HepG2 (cell line): ENCODE results near the gene MAP1LC3B. TPM values are rescaled to one million over a fixed set of nuclear protein-coding genes. Genes with fewer than 3 reads are reported as not detected.

Experiments
- ATAC-seq: fragments of 200-7000 bp; cut with Tn5 transposase; 3 replicates; pipeline ENCODE4 v1.9.1; 2020; ENCODE audit warnings: mild to moderate bottlenecking, moderate library complexity
- BruUV-seq: library from RNA; stranded (reverse); fragments of 400-500 nt; replicated peaks from 2 replicates; lab custom pipeline; 2021; lab: Mats Ljungman, UMichigan
- CTCF ChIA-PET: fragments of 300-600 bp; formaldehyde crosslinking; extraction: SDS; loops from one replicate; lab custom pipeline; 2021; ENCODE audit warnings: low total read pairs, inconsistent platforms, low intra/inter-chr PET ratio; lab: Yijun Ruan, JAX
- POLR2A ChIA-PET: fragments of 350-600 bp; sonication (Branson Sonifier 250); formaldehyde crosslinking; loops from one replicate; lab custom pipeline; 2020; ENCODE audit warnings: antibody characterized with exemption, inconsistent platforms; lab: Yijun Ruan, JAX
- DNase-seq: peaks from one replicate; pipeline ENCODE4 v3.0.0-alpha.2; 2015; ENCODE audit warnings: low spot score
- FAIRE-seq: peaks from 3 replicates; lab custom pipeline; 2011; peaks lifted over from hg19 to GRCh38; lab: Jason Lieb, UNC
- H2AFZ ChIP-seq: one replicate; pipeline ENCODE4 v1.6.1; 2011; ENCODE audit warnings: low read length, inconsistent platforms
- H3K27ac ChIP-seq: fragments of 300-600 bp; 3 replicates; pipeline ENCODE4 v1.8.0; 2011; ENCODE audit warnings: mixed run types, mild to moderate bottlenecking, mixed read lengths, low read length, inconsistent platforms; ENCODE audit not compliant: insufficient read depth; ENCODE audit errors: extremely low read length
- H3K27me3 ChIP-seq, 2 experiments: fragments of 200-600 bp in 1 of 2; 2 replicates in 1 of 2; 3 replicates in 1 of 2; pipeline versions ENCODE4 v1.6.0 to v1.8.0; 2011; ENCODE audit warnings: low read length in 2 of 2, mild to moderate bottlenecking in 2 of 2, moderate library complexity in 2 of 2, inconsistent platforms in 1 of 2; ENCODE audit not compliant: insufficient read depth in 2 of 2, control insufficient read depth in 1 of 2
- H3K36me3 ChIP-seq, 2 experiments: fragments of 200-600 bp in 1 of 2; replicated peaks in 1 of 2; 2 replicates in 1 of 2; 3 replicates in 1 of 2; pipeline versions ENCODE4 v1.5.1 to v1.8.0; 2011; ENCODE audit warnings: low read length in 2 of 2, inconsistent platforms in 1 of 2; ENCODE audit not compliant: insufficient read depth in 2 of 2, control insufficient read depth in 1 of 2
- H3K4me1 ChIP-seq: 2 replicates; pipeline ENCODE4 v1.5.1; 2012; ENCODE audit warnings: low read length, inconsistent platforms; ENCODE audit not compliant: insufficient read depth
- H3K4me2 ChIP-seq: 2 replicates; pipeline ENCODE4 v1.6.0; 2011; ENCODE audit warnings: low read depth, low read length, inconsistent platforms
- H3K4me3 ChIP-seq, 3 experiments: fragments of 200-600 bp in 1 of 3; sonication (generic), shearing (Covaris generic) in 1 of 3; replicated peaks in 1 of 3; 2 replicates each; pipeline ENCODE4 v1.5.1; 2011 to 2016; ENCODE audit warnings: low read length in 3 of 3, inconsistent platforms in 2 of 3, low read depth in 2 of 3, mild to moderate bottlenecking in 2 of 3, control low read depth in 1 of 3, mixed read lengths in 1 of 3; ENCODE audit not compliant: insufficient read depth in 1 of 3
- H3K79me2 ChIP-seq: one replicate; pipeline ENCODE4 v1.6.1; 2011; ENCODE audit warnings: low read length, inconsistent platforms; ENCODE audit not compliant: insufficient read depth
- H3K9ac ChIP-seq: 2 replicates; pipeline ENCODE4 v1.6.0; 2011; ENCODE audit warnings: mild to moderate bottlenecking, low read depth, low read length, inconsistent platforms; ENCODE audit not compliant: insufficient read depth
- H3K9me3 ChIP-seq: 2 replicates; pipeline ENCODE4 v1.5.1; 2012; ENCODE audit warnings: mild to moderate bottlenecking, low read length
- H4K20me1 ChIP-seq: 2 replicates; pipeline ENCODE4 v1.6.0; 2011; ENCODE audit warnings: inconsistent platforms, mild to moderate bottlenecking, low read length, moderate library complexity; ENCODE audit not compliant: insufficient read depth
- GABPB1 ChIP-seq: IDR thresholded peaks from 2 replicates; pipeline ENCODE4 v1.6.1; 2016; ENCODE audit warnings: mild to moderate bottlenecking, missing genetic modification reagents, moderate library complexity, missing compliant biosample characterization
- NPAS2 ChIP-seq: sonication (generic); formaldehyde crosslinking; IDR thresholded peaks from 2 replicates; pipeline ENCODE4 v1.8.0; 2022; ENCODE audit warnings: mild to moderate bottlenecking, missing genetic modification reagents, borderline replicate concordance
- ZNF605 ChIP-seq: sonication (generic); formaldehyde crosslinking; IDR thresholded peaks from 2 replicates; pipeline ENCODE4 v1.8.0; 2022; ENCODE audit warnings: mild to moderate bottlenecking, missing genetic modification reagents
- WGBS: methylation state at CpG from one replicate; pipeline ENCODE4 v1.1.6; 2017; ENCODE audit warnings: low lambda C conversion rate; 5-methylcytosine and 5-hydroxymethylcytosine counted together
- in situ Hi-C: cut with HindIII; loops from 2 replicates; pipeline ENCODE4 v1.10.0; 2017; ENCODE audit warnings: low pct_unique_long_range_greater_than_20kb; ENCODE audit not compliant: extremely low pct_ligation_motif_present
- intact Hi-C: fragments of 100-400 bp; cut with micrococcal nuclease; formaldehyde crosslinking; loops from one replicate; pipeline ENCODE4 v1.10.0; 2022; ENCODE audit not compliant: unreplicated experiment
- polyA plus RNA-seq, 8 experiments: library from polyadenylated mRNA; depleted of rRNA in 3 of 8; stranded (reverse) in 7 of 8; unstranded in 1 of 8; fragments of >200 nt; fragmentation: Illumina TruSeq in 4 of 8; extraction: Trizol in 4 of 8; gene quantifications; 2 replicates each; pipeline versions ENCODE4 v1.2.1 to v1.2.3, GENCODE V29; 2011 to 2016; ENCODE audit warnings: low read depth in 4 of 8, missing spikeins in 1 of 8, mixed read lengths in 1 of 8; ENCODE audit not compliant: insufficient read depth in 1 of 8
- total RNA-seq, 5 experiments: library from RNA; depleted of rRNA; stranded (reverse); fragments of >200 nt; fragmentation: Illumina TruSeq; extraction: Trizol; gene quantifications; 2 replicates each; pipeline ENCODE4 v1.2.3, GENCODE V29; 2016; ENCODE audit warnings: low read depth in 1 of 5
- TF ChIP-seq, protein P1 (sequence below): sonication (generic); formaldehyde crosslinking; IDR thresholded peaks from 2 replicates; pipeline ENCODE4 v1.9.0; 2021; ENCODE audit warnings: mild to moderate bottlenecking, missing genetic modification reagents

The MAP1LC3B gene
- total and polyA plus RNA-seq, 2 of the 13 experiments (the other 11 are each of a cell fraction or from before 2014, with no cell fraction given), result 15.7 to 37.4 TPM

DNA sequence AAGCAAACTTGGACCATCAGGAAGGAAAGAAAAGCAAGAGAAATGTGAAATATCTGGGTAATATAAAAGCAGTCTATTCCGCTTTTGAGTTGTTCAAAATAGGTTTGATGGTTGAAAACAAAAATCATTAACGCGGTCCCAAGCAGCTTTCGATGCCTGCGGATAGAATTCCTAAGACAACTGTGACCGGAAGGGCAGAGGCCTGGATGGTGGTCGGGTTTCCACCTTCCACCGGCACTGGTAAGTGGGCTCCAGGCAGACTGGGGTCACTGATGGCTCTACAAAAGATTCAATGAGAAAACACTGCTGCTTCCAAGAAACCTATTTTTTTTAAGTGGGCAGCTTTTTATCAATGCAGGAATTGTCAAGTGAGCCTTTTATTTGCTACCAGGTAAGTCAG lies 50.9 kb downstream of the MAP1LC3B start (continued):
- TF ChIP-seq, protein P1, sequence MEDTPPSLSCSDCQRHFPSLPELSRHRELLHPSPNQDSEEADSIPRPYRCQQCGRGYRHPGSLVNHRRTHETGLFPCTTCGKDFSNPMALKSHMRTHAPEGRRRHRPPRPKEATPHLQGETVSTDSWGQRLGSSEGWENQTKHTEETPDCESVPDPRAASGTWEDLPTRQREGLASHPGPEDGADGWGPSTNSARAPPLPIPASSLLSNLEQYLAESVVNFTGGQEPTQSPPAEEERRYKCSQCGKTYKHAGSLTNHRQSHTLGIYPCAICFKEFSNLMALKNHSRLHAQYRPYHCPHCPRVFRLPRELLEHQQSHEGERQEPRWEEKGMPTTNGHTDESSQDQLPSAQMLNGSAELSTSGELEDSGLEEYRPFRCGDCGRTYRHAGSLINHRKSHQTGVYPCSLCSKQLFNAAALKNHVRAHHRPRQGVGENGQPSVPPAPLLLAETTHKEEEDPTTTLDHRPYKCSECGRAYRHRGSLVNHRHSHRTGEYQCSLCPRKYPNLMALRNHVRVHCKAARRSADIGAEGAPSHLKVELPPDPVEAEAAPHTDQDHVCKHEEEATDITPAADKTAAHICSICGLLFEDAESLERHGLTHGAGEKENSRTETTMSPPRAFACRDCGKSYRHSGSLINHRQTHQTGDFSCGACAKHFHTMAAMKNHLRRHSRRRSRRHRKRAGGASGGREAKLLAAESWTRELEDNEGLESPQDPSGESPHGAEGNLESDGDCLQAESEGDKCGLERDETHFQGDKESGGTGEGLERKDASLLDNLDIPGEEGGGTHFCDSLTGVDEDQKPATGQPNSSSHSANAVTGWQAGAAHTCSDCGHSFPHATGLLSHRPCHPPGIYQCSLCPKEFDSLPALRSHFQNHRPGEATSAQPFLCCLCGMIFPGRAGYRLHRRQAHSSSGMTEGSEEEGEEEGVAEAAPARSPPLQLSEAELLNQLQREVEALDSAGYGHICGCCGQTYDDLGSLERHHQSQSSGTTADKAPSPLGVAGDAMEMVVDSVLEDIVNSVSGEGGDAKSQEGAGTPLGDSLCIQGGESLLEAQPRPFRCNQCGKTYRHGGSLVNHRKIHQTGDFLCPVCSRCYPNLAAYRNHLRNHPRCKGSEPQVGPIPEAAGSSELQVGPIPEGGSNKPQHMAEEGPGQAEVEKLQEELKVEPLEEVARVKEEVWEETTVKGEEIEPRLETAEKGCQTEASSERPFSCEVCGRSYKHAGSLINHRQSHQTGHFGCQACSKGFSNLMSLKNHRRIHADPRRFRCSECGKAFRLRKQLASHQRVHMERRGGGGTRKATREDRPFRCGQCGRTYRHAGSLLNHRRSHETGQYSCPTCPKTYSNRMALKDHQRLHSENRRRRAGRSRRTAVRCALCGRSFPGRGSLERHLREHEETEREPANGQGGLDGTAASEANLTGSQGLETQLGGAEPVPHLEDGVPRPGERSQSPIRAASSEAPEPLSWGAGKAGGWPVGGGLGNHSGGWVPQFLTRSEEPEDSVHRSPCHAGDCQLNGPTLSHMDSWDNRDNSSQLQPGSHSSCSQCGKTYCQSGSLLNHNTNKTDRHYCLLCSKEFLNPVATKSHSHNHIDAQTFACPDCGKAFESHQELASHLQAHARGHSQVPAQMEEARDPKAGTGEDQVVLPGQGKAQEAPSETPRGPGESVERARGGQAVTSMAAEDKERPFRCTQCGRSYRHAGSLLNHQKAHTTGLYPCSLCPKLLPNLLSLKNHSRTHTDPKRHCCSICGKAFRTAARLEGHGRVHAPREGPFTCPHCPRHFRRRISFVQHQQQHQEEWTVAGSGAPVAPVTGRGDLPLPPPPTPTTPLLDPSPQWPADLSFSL (CRISPR knock-in tag), result no peak
- no peak for TF ChIP-seq NPAS2 (CRISPR knock-in tag)

- ChIA-PET CTCF (no interaction called here), POLR2A (no interaction called here)
- Histone ChIP-seq H3K4me3 (no peak overlapping the region), H2AFZ (no peak overlapping the region), H3K9ac (no peak overlapping the region), H3K79me2 (peaks cover 16% of the 10 kb centered on the region), H3K4me1 (peaks cover 11% of the 10 kb centered on the region; the same call in 1 of the 2 replicates), H4K20me1 (peaks cover 4% of the 10 kb centered on the region; the same call in 1 of the 2 replicates), H3K4me2 (no peak overlapping the region), H3K27me3 (no peaks in the 10 kb centered on the region), H3K36me3 (peaks cover 21 to 62% of the 10 kb centered on the region in 2 experiments), H3K9me3 (no peaks in the 10 kb centered on the region), H3K27ac (no peak overlapping the region)
- in situ Hi-C loops, result no loop called here
- 95% methylated on average over 3 of the region's 3 CpGs for WGBS
- FAIRE-seq (no peak), DNase-seq (no peak), ATAC-seq (no peak)
- no TSS peak for BruUV-seq
- intact Hi-C loops, result no loop called here
- TF ChIP-seq GABPB1 (CRISPR knock-in tag), result no peak
- TF ChIP-seq ZNF605 (CRISPR knock-in tag), result peak; percentile 96; the same call in 1 of the 2 replicates
Observed at GRCh38 chr16:87443964-87444363, 51.8 kb downstream of the MAP1LC3B start.
